Bone marrow (tissue), 2 donors: Measurements from ENCODE around the gene OAT.
A peak's percentile ranks its signal among the peaks of the same experiment; 100 is the strongest.
"Not testable (repeated sequence)": the region's sequence is repeated elsewhere in the genome, so short reads cannot be mapped to it uniquely, and the experiment has no call there.

Source experiments
- DNase-seq, 2 donors: peaks; one replicate each; lab custom pipeline; 2025; lab: John Stamatoyannopoulos, UW

OAT gene

DNA sequence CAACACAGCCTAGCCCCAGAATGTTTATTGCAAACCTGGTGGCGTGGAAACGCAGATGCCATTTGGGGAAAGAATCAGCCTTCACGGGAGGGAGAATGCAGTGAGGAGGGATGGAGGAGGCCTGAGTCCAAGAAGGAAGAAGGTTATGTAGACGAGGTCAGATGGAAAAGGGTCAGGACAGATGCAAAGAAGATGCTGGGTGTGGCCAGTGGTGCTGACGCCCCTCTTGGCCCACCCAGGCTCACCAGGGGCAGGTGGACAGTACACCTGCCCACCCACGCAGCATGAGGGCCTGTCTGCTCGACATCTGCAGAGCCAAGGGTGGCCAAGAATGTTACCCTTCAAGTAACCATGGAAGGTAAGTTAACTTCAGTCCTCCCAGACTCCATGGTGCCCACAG lies 40.5 kb downstream of the OAT start:
- no peak for DNase-seq

DNA sequence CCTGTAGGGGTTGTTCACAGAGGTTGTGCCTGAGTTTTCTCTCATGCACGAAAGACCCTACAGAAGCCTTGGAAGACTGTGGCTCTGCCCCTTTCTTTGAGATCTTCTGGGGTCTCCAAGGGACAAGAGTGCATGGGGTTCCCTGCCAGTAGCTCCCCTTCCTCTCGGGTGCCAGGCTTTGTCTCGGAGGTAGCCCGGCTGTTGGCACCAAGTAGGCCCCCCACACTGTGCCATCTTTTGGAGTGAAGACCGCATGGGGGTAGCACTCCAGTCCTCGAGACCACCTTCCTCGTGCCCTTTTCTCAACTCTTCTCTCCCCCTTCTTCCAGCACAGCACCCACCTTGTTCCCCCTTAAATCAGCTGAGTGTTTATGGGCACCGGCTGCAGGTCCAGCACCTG lies 41.6 kb downstream of the OAT start:
- no peak for DNase-seq

DNA sequence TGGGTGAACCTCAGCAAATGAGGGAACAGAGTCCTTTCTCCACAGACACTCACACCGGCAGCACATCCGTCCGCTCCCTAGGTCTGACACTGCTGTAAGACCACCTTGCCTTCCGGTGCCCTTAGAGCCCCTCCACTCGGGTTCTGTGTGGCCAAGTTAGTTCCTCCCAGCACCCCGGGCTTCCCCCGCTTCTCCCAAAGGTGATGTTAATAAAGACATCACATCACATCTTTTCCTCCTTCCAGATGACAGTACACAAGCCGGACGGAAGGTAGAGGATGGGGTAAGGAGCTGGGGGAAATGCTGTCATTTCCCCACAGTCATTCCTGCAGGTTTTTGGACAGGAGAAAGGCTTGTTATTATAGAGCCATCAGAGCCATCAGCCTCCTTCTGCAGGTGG lies 42.3 kb downstream of the OAT start:
- no peak for DNase-seq

DNA sequence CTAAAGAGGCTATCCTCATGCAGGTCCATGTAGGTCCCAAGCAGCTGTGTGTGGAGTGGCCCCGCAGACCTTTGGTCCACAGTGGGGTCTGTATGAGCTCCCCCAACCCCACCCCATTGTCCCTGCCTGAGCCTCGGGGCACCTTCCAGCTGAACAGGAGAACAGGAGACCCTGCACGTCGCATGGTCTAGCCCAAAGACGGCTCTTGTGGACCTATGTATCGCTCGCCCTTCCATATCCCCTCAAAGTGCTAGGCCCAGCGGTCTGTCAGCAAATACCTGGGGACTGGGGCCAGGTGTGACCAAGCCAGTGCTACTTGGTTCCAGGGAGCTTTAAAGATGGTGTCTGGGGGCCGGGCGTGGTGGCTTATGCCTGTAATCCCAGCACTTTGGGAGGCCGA lies 43.0 kb downstream of the OAT start:
- DNase-seq: no peak

DNA sequence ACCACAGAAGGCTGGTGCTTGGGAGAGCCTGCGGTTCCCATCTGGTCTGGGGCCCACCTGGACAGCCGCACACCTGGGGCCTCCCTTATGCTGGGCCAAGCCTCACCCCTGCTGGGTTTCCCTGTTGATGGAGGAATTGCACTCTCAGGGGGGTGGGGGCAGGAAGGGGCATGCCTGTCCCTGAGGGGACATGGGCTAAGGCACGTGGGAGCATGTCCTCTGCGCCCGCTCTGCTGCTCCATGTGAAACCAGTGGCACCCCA lies 43.4 kb downstream of the OAT start:
- DNase-seq: no peak

DNA sequence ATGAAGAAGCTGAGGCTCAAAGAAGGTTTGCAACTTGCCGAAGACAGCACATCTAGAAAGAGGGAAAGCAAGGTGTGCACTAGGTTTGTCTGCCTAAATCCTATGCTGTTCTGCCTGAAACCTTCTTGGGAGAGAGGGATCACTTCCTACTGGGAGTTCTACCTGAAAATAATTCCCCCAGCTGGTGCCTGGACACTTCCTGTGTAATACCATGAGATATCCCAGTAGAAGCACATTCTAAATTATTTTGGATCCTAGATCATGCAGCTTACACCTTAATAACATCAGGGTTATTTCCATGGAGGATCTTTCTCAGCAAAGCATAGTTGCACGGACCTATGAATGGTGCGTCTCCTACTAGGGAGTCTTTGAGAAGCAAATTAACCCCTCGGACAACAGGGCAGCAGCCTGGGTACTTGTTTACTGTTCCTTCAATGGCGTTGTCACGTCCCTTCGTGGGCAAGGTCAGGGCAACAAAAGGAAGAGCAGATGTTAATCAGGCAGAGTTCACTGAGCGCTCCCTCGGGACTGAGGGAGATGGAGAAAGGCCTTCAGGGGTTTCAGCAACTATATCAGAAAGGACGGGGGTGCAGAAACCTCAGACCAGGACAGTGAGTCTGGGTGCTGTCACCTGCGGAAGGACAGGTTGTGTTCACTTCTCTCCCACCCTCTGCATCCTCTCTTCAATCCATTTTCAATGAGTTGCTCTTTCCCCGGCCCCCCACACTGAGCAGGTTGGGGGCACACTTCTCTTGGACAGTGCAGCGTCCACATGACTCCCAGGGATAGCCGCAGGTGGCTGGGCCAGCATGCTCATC lies 44.0 kb downstream of the OAT start:
- no peak for DNase-seq

DNA sequence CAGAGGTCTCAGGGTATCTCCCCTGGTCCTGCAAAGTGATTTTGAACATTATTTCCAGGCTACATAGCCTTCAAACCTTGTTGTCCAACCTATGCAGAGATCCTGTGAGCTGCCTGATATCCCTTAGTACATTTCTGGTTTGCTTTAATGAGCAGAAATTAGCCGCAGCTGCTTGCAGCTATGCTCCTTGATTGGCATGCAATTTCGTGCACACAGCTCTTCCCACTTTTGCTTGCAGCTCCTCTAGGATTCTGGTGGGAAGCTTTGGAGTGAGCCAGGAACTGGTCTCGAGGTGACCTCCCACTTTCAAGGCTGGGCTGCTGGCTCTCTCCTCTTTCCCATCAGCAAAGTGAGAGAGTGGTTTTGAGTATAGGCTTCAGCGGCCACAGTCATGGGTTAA lies 45.8 kb downstream of the OAT start:
- no peak for DNase-seq

DNA sequence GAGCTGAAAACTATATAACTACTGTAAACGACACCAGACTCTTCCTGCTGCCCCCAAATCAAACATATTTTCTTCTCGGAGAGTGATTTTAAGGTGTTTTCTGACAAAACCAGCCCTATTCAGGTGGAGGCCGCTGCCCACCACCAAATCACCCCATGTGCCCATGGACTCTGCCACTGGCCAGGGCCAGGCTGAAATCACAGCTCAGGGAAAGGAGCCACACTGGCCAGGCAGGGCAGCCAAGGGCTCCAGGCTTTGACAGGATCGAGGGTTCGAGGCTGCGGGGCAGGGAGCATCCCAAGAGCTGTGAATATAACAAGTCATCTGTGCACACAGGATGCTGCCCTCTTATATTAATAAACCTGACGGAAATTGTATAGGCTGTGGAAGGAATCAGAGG lies 48.3 kb downstream of the OAT start:
- DNase-seq: no peak

DNA sequence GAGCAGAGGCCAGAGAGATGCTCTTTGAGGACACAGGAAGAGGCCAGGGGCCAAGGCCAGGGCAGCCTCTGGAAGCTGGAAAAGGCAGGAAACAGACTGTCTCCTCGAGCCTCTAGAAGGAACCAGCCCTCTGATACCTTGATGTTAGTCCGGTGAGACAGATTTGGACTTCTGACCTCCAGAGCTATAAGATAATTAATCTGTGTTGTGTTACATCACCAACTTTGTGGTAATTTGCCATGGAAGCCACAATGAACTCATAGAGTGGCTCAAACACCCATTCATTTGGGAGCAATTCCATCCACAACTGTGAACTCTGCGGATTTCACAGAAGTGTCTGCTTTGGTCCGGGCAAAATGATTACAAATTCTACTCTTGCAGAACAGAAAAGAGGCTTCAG lies 48.7 kb downstream of the OAT start:
- DNase-seq: no peak

DNA sequence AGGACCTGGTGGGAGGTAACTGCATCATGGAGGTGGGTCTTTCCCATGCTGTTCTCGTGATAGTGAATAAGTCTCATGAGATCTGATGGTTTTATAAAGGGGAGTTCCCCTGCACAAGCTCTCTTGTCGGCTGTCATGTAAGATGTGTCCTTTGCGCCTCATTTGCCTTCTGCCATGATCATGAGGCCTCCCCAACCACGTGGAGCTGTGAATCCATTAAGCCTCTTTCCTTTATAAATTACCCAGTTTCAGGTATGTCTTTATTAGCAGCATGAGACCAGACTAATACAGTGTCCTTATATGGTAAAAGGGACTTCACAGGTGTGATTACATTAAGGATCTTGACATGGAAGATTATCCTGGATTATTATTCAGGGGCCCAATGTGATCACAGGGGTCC lies 49.2 kb downstream of the OAT start:
- DNase-seq: not testable (repeated sequence)

DNA sequence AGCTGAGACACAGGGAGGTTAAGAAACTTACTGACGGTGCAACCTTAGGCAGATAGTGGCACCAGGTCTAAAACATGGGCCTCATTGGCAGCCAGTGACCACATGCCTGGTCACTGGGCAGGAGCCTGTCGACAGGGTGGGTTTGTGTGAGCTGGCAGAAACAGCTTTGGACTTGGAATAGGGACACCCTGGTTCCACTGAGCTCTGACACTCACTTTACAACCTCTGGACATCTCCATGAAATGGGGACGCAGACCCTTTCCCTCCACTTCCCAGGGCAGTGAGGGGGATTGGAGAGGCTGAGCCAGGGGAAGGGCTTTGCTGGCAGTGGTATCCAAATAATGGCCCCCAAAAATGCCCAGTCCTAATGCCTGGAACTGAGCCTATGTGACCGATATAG lies 49.7 kb downstream of the OAT start:
- DNase-seq: no peak

DNA sequence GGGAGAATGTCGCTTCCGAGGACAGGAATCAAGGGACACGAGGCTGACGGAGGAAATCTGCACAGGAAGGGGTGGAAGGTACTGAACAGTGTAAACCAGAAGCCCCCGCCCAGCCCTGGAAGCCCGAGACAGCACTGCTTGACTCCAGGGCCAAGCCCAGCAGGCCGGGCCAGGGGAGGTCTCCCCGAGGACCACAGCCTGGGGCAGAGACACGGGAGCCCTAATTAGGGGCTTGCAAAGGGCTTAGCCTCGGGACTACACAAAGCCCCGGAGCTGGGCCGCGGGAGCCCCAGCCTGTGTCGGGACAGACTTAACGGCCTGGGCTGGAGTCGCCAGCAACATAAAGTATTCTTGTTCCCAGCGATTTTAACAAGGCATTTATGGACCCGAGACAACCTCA lies 50.8 kb downstream of the OAT start:
- DNase-seq: no peak

DNA sequence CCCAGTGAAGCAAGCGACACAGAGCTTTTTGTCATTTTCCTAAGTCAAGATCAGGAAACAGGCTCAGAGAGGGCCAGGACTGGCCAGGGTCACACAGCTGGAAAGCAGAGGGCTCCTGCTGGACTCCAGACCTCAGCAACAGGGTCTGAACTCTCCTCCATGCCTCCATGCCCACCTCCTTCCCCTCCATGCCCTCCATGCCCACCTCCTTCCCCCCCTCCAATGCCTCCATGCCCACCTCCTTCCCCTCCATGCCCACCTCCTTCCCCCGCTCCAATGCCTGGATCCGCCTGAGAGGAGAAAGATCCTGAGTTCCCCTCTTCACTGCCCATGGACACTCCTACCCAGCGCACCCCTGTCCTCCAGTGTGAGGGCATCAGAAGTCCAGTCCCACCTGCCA lies 51.3 kb downstream of the OAT start:
- no peak for DNase-seq

DNA sequence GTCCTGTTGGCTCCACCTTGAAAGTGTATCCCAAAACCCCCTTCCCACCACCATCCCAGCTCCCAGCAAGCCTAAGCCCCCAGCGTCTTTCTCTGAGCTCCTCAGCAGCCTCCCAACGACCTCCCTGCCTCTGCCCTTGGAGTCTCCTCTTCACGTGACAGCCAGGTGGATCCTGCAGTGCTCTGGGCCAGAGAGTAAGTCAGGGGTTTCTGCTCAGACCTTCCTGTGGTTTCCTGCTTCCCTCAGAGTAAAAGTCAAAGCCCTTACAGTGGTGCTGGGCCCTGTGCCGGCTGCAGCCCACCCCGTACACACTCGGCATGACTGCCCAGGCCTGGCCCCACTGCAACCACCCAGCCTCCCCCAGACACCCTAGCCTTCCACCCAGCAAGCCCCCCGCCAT lies 51.9 kb downstream of the OAT start:
- DNase-seq: no peak

DNA sequence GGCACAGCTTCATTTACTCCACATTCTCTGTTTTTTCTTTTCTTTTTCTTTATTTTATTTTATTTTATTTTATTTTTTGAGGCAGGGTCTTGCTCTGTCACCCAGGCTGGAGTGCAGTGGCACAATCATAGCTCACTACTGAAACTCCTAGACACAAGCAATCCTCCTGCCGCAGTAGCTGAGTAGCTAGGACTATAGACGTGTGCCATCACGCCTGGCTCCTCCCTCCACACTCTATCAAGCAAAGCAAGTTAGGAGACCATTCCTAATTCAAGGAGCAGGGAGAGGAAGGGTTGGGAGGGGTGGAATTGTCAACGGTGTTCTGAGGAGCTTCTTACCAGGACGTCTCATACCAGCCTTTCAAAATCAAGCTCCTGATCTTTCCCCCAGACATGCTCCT lies 52.4 kb downstream of the OAT start:
- DNase-seq: no peak

DNA sequence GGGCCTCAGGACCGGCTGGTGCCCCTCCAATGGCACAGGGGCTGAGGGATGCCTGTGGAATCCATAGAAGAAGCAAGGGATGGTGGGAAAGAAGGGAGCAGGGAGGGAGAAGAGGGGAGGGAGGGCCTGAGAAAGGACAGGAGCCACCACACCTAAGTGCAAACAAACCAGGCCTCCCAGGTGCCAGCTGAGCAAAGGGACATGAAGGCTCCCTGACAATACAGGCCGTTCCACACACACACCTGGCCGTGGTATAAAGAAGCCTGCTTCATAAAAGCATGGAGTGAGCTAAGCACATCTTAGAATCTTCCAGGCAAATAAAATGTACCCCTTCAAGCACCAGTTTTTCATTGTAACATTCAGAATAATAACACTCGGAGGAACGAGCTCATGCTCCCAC lies 54.0 kb downstream of the OAT start:
- DNase-seq: no peak

DNA sequence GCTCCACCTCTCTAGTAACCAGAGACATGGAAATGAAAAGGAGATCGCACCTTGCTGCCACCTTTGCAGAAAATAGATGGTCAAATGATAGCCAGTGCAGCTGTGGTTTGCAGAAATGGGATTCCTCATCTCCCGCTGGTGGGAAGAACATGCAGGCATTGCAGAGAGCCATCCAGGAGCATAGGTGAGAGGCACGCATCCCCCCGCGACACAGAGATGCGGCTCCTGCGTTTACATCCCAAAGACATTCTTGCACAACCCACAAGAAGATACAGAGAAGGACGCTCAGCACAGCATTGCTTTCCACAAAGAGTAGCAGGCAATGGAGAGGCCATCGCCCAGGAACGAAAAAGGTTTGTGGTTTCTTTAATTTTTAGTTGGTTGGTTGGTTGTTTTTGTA lies 56.2 kb downstream of the OAT start:
- no peak for DNase-seq

DNA sequence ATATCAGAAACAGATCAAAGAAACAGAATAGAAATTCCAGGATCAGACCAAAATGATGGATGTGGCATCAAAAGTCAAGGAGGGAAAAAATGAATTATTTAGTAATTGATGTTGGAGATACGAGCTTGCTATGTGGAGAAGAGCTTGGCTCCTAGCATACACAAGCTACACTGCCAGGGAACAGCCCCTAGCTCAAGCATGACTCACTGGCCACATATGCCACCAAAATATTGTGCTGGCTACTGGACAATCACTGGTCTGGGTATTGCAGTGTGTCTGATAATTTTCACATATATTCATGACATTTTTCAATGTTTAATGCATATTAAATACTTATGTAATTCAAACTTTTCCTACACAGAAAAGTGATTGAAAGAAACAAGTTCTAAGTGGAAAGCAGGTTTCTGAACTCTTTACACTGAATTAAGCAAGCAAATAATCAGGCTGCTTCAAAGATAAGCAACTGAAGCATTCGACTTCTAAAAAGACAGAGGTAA lies 59.3 kb downstream of the OAT start:
- no peak for DNase-seq

DNA sequence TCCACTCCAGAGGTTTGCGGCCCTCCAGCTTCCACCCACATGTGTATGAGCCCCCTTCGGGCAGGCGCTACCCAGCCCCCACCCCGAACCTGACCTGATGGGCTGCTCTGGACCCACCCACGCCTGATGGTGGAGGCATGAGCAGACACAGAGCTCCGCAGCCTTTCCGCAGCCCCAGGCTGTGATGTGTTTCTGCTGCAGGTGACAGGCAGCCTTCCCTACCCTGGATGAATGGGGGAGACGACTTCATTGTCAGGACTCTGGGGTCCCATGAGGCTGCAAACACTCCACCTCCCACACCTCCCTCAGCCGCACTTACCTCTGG lies 61.2 kb downstream of the OAT start:
- DNase-seq: no peak

DNA sequence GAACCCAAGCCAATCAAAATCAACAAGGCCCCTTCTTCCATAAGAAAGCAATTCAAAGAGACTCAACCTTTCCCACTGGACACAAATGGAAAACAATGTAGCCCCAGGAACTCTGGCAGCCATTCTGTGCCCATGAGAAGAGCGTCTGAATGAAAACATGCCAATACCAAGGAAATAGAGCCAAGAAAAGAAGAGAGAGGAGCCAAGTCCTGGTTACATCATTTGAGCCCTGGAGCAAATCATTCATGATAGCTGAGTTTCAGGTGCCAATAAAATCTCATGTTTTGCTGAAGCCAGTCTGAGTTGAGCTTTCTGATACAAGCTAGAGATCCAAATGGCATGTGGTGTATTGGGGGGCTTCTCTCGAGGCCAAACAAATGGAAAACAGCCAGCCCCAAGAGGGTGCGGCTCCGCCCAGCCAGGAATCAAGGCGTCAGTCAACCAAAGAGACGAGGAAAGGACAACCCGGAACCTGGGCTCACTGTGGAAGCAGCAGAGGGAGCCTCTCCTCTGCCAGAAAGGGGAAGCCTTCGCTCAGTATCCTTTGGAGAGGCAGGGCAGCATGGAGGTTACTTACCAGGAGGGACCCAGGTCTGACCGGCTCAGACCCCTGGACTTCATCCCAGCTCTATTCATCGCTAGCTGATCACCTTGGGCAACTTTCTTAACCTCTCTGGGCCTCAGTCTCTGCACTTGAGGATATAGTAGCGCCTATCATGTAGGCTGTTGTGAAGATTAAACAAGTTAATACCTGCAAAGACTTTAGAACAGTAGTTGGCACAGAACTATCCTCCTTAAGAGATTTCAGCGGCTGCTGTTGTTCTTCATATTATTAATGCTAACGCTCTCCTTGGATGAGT lies 61.8 kb downstream of the OAT start:
- DNase-seq: no peak

DNA sequence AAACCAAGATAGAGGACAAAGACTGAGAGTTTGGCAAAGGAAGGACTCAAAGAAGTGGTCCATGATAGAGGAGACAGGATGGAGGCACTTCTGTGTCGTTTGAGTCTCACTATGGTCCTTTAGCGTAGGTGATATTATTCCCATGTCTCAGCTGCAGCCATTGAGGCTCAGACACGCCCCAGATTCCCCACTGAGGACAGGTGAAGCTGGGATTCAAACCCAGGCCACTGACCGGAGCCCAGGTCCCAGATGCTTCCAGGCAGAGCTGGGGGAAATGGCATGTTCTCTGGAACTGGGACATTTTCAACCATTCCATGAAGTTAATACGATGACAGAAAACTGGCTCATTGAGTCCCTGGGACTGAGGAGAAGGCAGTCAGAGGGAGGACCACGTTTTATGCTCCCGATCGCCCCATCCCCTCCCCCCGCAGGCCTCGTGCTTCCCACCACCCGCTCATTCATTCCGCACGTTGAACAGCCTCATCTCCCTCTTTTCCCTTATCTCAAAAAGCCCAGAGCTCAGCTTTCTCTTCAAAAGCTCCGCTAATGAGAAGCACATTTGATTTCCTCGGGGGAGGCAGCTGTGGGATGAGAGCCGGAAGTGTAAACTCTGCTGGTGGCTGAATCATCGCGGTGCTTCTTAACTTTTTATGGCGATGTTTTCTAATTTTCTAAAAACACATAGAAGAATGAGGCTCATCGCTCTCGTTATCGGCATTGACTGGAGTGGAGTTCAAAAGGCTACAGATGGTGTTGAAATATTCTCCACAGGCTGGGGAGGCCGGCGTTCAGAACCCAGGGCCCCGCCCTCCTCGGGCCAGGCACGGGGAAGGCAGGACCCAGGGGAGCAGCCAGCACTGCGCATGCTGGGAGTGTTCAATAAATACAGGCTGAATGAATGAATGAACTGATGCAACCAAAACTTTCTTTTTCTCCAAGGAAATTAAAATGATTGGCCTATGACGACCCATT lies 64.0 kb downstream of the OAT start:
- DNase-seq: peak; percentile 15 to 26

DNA sequence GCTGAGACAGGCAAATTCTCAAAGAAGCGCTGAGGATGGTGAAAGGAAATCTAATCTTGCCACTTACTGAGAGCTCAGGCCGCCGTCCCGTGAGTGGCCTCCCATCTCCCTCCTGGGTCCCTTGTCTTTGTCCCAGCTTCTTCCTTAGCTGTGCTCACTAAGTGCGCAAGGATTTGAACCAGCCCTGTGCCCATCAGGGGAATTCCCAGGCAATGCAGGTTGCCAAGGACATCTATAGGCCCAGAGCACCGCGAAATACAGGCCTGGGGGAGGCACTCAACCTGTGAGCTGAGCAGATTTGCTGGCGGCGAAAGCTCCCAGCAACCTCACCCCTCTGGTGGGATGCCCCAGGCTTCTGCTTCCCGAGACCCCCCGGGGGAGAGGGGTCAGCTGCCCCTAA lies 64.8 kb downstream of the OAT start:
- no peak for DNase-seq
